Retinal pigment epithelial cell (primary cell): Measurements from ENCODE around the gene EPHB1.
A peak's percentile ranks its signal among the peaks of the same experiment; 100 is the strongest.
"Not testable (repeated sequence)": the region's sequence is repeated elsewhere in the genome, so short reads cannot be mapped to it uniquely, and the experiment has no call there.

Source experiments
- DNase-seq: peaks from one replicate; pipeline ENCODE4 v3.0.0-alpha.2; 2010; ENCODE audit warnings: low read depth
- H3K4me3 ChIP-seq: 2 replicates; pipeline ENCODE4 v1.5.1; 2011; ENCODE audit warnings: mild to moderate bottlenecking, low read length, control low read depth, moderate library complexity
- TF ChIP-seq, protein P1 (sequence below): conservative IDR thresholded peaks from 2 replicates; pipeline ENCODE4 v1.5.1; 2011; ENCODE audit warnings: low read depth, low read length, control low read depth, inconsistent platforms

The EPHB1 gene

GRCh38 chr3:135033737-135034136 is 238.7 kb downstream of the EPHB1 start:
- DNase-seq: no peak
- TF ChIP-seq, protein P1, sequence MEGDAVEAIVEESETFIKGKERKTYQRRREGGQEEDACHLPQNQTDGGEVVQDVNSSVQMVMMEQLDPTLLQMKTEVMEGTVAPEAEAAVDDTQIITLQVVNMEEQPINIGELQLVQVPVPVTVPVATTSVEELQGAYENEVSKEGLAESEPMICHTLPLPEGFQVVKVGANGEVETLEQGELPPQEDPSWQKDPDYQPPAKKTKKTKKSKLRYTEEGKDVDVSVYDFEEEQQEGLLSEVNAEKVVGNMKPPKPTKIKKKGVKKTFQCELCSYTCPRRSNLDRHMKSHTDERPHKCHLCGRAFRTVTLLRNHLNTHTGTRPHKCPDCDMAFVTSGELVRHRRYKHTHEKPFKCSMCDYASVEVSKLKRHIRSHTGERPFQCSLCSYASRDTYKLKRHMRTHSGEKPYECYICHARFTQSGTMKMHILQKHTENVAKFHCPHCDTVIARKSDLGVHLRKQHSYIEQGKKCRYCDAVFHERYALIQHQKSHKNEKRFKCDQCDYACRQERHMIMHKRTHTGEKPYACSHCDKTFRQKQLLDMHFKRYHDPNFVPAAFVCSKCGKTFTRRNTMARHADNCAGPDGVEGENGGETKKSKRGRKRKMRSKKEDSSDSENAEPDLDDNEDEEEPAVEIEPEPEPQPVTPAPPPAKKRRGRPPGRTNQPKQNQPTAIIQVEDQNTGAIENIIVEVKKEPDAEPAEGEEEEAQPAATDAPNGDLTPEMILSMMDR: no peak

GRCh38 chr3:135034291-135034768 is 239.3 kb downstream of the EPHB1 start:
- DNase-seq: no peak
- H3K4me3 ChIP-seq: no peak overlapping the region
- TF ChIP-seq, protein P1: no peak

More at GRCh38 chr3:135033737-135034136, 238.7 kb downstream of the EPHB1 start:
- no peak overlapping the region for H3K4me3 ChIP-seq

- no peak overlapping the region for H3K4me3 ChIP-seq
- TF ChIP-seq, protein P1: no peak
- peak; percentile 19 for DNase-seq
These were observed 239.9 kb downstream of the EPHB1 start for GRCh38 chr3:135034891-135035440.

DNA sequence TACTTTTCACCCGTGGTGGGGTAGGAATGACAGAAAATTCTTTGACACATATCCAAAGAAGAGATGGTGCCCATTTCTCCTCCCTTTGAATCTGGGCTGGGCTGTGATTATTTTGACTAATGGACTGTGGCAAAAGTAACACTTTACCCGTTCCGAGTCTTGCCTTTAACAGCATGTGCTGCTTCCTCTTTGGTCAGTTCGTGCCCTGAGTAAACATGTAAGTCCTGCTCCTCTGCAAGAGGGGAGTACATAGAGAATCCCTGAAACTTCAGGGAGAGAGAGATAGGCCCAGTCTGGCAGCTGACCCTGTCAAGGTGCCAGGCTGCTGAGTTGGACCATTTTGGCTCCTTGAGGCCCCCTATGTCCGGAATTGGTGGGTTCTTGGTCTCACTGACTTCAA is 243.1 kb downstream of the EPHB1 start:
- TF ChIP-seq, protein P1: no peak
- H3K4me3 ChIP-seq: no peak overlapping the region
- DNase-seq: no peak

DNA sequence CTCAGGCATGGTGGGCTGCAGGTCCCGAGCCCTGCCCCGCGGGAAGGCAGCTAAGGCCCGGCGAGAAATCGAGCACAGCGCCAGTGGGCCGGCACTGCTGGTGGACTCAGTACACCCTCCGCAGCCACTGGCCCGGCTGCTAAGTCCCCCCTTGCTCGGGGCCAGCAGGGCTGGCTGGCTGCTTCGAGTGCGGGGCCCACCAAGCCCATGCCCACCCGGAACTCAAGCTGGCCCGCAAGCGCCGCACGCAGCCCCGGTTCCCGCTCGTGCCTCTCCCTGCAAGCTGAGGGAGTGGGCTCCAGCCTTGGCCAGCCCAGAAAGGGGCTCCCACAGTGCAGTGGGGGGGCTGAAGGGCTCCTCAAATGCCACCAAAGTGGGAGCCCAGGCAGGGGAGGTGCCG is 244.5 kb downstream of the EPHB1 start:
- DNase-seq: not testable (repeated sequence)

GRCh38 chr3:135040321-135041240 is 245.5 kb downstream of the EPHB1 start:
- no peak overlapping the region for H3K4me3 ChIP-seq
- no peak for DNase-seq
- TF ChIP-seq, protein P1: no peak

More for the DNA sequence above, 244.5 kb downstream of the EPHB1 start:
- H3K4me3 ChIP-seq: not testable (repeated sequence)

- TF ChIP-seq, protein P1: no peak
- no peak for DNase-seq
- no peak overlapping the region for H3K4me3 ChIP-seq
These were observed 246.5 kb downstream of the EPHB1 start for GRCh38 chr3:135041601-135042000.
